ENCODE results near the gene OPCML. TPM values are rescaled to one million over a fixed set of nuclear protein-coding genes. Genes with fewer than 3 reads are reported as not detected.

The OPCML gene
- total RNA-seq, 2 donors from 2014 or later, result 0.34 TPM; not detected in 1

DNA sequence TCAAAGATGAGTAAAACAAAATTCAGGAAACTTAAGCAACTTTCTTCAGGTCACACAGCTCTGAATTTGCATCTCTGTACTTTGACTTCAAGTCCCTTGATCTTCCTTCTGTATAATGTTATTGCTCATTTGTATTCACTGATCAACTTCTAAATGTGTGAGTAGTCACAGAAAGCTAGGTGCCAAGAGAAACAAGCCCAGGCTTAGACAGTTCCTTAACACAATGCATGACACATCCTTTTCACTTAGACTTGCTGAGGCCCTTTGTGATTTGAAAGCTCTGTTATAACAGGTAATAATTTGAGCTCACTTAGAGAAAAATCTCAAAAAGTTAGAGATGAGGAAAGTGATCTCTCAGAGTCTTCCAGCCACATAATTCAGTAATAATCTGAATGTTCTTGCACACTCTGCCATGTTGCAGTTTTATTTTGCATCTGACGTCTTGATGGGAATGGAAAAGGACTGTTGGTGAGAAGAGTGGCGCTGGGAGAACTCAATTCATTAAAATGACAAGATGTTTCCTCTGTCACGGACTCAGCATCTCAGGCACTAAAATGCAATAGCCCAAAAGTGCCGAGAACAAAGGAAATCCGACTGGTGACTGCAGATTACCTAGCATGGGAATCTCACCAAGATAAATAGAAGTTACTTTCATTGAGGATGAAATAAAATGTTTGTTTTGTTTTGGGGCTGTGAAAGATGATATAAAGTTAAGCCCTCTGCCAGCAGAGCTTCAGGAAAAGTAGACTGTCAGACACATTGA is 665.3 kb downstream of the OPCML start:
- H3K27ac ChIP-seq, result no peak overlapping the region

DNA sequence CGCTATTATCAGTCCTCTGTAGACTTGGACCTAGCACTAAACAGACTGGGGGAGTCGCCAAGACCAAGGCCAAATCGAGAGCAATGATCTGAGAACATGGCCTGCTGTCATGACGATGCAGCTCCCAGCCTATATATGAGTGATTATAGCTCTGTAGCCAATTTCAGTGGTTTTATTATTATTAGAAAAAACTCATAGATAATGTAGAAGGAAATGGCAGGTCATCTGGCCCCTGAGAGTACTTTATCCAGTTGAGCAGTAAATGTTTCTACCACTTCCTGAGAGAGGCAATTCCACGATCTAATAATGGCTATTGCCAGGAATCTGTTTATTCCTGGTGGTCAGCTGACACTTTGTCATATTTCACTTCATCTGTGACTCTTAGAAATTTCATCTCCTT is 666.7 kb downstream of the OPCML start:
- intact Hi-C loops (cut with DNase I), result no loop called here
- H3K9me3 ChIP-seq, result no peaks in the 10 kb centered on the region
- no peak for DNase-seq (ENCODE audit: low spot score)
- H3K36me3 ChIP-seq, result no peaks in the 10 kb centered on the region
- H3K27ac ChIP-seq, result no peak overlapping the region
- no peak overlapping the region for H3K4me3 ChIP-seq
- TF ChIP-seq, protein P1, sequence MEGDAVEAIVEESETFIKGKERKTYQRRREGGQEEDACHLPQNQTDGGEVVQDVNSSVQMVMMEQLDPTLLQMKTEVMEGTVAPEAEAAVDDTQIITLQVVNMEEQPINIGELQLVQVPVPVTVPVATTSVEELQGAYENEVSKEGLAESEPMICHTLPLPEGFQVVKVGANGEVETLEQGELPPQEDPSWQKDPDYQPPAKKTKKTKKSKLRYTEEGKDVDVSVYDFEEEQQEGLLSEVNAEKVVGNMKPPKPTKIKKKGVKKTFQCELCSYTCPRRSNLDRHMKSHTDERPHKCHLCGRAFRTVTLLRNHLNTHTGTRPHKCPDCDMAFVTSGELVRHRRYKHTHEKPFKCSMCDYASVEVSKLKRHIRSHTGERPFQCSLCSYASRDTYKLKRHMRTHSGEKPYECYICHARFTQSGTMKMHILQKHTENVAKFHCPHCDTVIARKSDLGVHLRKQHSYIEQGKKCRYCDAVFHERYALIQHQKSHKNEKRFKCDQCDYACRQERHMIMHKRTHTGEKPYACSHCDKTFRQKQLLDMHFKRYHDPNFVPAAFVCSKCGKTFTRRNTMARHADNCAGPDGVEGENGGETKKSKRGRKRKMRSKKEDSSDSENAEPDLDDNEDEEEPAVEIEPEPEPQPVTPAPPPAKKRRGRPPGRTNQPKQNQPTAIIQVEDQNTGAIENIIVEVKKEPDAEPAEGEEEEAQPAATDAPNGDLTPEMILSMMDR (IDR thresholded peaks at IDR 0.05), result no peak
- TF ChIP-seq POLR2A (IDR thresholded peaks at IDR 0.05) (no peak), POLR2AphosphoS5 (IDR thresholded peaks at IDR 0.05) (no peak)
- H3K4me1 ChIP-seq (replicated peaks), result no peaks in the 10 kb centered on the region
- H3K27me3 ChIP-seq (replicated peaks; ENCODE audit: insufficient read depth), result no peaks in the 10 kb centered on the region
- WGBS, result 81% methylated on average over 5 of the region's 5 CpGs

More for the DNA sequence above, 665.3 kb downstream of the OPCML start:
- no peak for DNase-seq (ENCODE audit: low spot score)
- no peaks in the 10 kb centered on the region for H3K36me3 ChIP-seq
- WGBS, result 8% methylated on average over 5 of the region's 5 CpGs
- no peaks in the 10 kb centered on the region for H3K4me1 ChIP-seq (replicated peaks)
- intact Hi-C loops (cut with DNase I), result no loop called here
- TF ChIP-seq POLR2AphosphoS5 (IDR thresholded peaks at IDR 0.05), result no peak
- TF ChIP-seq POLR2A (IDR thresholded peaks at IDR 0.05), result no peak
- TF ChIP-seq, protein P1 (IDR thresholded peaks at IDR 0.05), result no peak
- no peaks in the 10 kb centered on the region for H3K27me3 ChIP-seq (replicated peaks; ENCODE audit: insufficient read depth)
- no peak overlapping the region for H3K4me3 ChIP-seq
- H3K9me3 ChIP-seq, result no peaks in the 10 kb centered on the region

DNA sequence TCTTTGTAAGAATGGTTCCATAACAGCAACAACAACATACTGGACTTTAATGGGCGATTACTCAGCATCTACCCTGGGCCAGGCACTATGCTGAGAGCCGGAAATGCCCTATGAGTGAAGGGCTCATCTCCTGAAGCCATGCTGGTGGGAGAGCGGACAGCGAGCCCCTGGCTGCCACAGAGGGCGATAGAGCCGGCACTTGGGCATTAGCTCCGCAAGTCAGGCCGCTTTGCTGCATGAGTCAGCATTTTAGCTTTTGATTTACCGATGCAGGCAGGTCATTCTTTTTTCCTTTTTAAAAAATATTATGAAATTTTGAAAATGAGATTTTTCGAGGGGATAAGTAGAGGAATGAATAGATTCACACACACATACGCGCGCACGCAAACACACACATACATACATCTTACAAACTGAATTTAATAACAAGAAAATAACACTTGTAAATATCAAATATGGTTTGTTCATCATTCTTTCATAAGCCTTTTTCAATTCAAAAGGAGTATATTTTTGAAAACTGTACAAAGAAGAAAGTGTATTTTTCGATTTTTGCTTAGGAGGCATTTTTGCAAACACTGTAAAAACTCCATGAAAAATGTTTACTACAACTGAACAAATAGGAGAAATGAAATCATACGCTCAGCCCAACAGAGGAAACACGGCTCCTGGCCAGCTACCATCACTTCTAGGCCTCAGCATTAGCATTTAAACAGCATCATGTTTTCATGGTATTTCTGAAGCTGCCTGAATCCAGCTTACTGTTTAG is 667.3 kb downstream of the OPCML start:
- no peaks in the 10 kb centered on the region for H3K27me3 ChIP-seq (replicated peaks; ENCODE audit: insufficient read depth)
- H3K27ac ChIP-seq, result no peak overlapping the region
- H3K9me3 ChIP-seq, result no peaks in the 10 kb centered on the region
- 94% methylated on average over 17 of the region's 17 CpGs for WGBS
- no peak for TF ChIP-seq POLR2A (IDR thresholded peaks at IDR 0.05)
- TF ChIP-seq, protein P1 (IDR thresholded peaks at IDR 0.05), result no peak
- no peaks in the 10 kb centered on the region for H3K36me3 ChIP-seq
- no peak overlapping the region for H3K4me3 ChIP-seq
- DNase-seq (ENCODE audit: low spot score), result no peak
- intact Hi-C loops (cut with DNase I), result no loop called here
- H3K4me1 ChIP-seq (replicated peaks), result no peaks in the 10 kb centered on the region

DNA sequence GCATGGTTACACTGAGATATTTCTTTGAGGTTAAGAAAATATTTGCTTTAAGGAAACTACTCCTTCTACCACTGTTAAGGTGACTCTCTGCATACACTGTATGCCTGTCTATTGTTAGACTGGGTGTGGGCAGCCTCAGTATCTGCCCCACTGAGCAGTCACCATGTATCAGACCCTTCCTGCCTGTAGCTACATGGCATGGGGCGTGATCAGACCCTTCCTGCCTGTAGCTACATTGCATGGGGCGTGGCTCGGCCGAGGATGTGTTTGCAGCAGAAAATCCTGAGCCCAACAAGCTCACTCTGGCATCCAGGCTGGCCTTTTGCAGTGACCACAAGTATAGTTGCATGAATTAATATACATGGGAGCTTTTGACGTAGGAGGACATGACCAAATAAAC is 669.4 kb downstream of the OPCML start:
- DNase-seq (ENCODE audit: low spot score), result no peak
- Histone ChIP-seq H3K9me3 (no peaks in the 10 kb centered on the region), H3K27me3 (replicated peaks; ENCODE audit: insufficient read depth) (no peaks in the 10 kb centered on the region), H3K36me3 (no peaks in the 10 kb centered on the region), H3K27ac (no peak overlapping the region), H3K4me3 (no peak overlapping the region), H3K4me1 (replicated peaks) (no peaks in the 10 kb centered on the region)
- 67% methylated on average over 5 of the region's 5 CpGs for WGBS
- TF ChIP-seq POLR2AphosphoS5 (IDR thresholded peaks at IDR 0.05) (no peak), POLR2A (IDR thresholded peaks at IDR 0.05) (no peak)
- TF ChIP-seq, protein P1 (IDR thresholded peaks at IDR 0.05), result no peak
- intact Hi-C loops (cut with DNase I), result no loop called here

Measured in prostate gland (tissue), 2 donors.